ENCODE data around the gene ACE2. TPM values are rescaled to one million over a fixed set of nuclear protein-coding genes. Genes with fewer than 3 reads are reported as not detected.
"Not testable (repeated sequence)": the region's sequence is repeated elsewhere in the genome, so short reads cannot be mapped to it uniquely, and the experiment has no call there.

ACE2 gene
- total and polyA plus RNA-seq, 2 of the 8 experiments (the other 6 are each of a cell fraction or from before 2014, with no cell fraction given) = 0.06 TPM; not detected in 1

GRCh38 chrX:15647510-15647909 lies 46.8 kb upstream of the ACE2 start:
- H4K8ac ChIP-seq (ENCODE audit: extremely low read depth, insufficient read depth, low read length); DNase-seq (ENCODE audit: low read depth in 1 of 2, low spot score in 2 of 2); H2BK15ac ChIP-seq (ENCODE audit: low read length); H3K23me2 ChIP-seq (ENCODE audit: low read depth, low read length); H2BK12ac ChIP-seq (ENCODE audit: low read depth, low read length); H3K56ac ChIP-seq (replicated peaks; ENCODE audit: insufficient read length, low read depth, low read length); H3K27me3 ChIP-seq (replicated peaks in 1 of 4; ENCODE audit: control insufficient read depth in 3 of 4, extremely low read depth in 1 of 4, insufficient read depth in 3 of 4, low read length in 3 of 4); H3K36me3 ChIP-seq (ENCODE audit: control insufficient read depth in 2 of 4, insufficient read depth in 4 of 4, low read length in 3 of 4); H4K91ac ChIP-seq (replicated peaks; ENCODE audit: insufficient read length, low read length); H3K4me1 ChIP-seq (replicated peaks in 1 of 4; ENCODE audit: control insufficient read depth in 3 of 4, insufficient read depth in 4 of 4, low read length in 3 of 4); H3K23ac ChIP-seq (ENCODE audit: insufficient read length); H4K20me1 ChIP-seq (replicated peaks in 1 of 2; ENCODE audit: control insufficient read depth in 1 of 2, insufficient read depth in 2 of 2, low read length in 2 of 2); H3K79me2 ChIP-seq (ENCODE audit: control insufficient read depth in 1 of 2, insufficient read depth in 2 of 2, low read length in 2 of 2); H2BK5ac ChIP-seq (ENCODE audit: low read depth, low read length); H3K4me2 ChIP-seq (ENCODE audit: insufficient read depth in 1 of 2, low read depth in 2 of 2, low read length in 2 of 2); H3K14ac ChIP-seq (ENCODE audit: insufficient read length); POLR2A ChIA-PET (ENCODE audit: partially characterized antibody); H3K27ac ChIP-seq (ENCODE audit: low read depth, low read length); H3K9ac ChIP-seq (replicated peaks in 1 of 4; ENCODE audit: extremely low read depth in 1 of 4, low read depth in 3 of 4, low read length in 3 of 4); H2AK5ac ChIP-seq (ENCODE audit: low read depth, low read length); H3K4ac ChIP-seq (replicated peaks; ENCODE audit: insufficient read length, low read depth, low read length); H2BK120ac ChIP-seq (replicated peaks; ENCODE audit: low read depth, low read length); H3K79me1 ChIP-seq (ENCODE audit: low read depth, low read length); H3K18ac ChIP-seq (ENCODE audit: extremely low read depth, low read length); H2AFZ ChIP-seq (ENCODE audit: low read length); H3K4me3 ChIP-seq (ENCODE audit: extremely low read depth in 1 of 4, insufficient read depth in 2 of 4, low read depth in 3 of 4, low read length in 4 of 4); H3K9me3 ChIP-seq (ENCODE audit: insufficient read depth in 2 of 2, low read depth in 1 of 2, low read length in 1 of 2); H2BK20ac ChIP-seq (ENCODE audit: low read length); H4K5ac ChIP-seq (ENCODE audit: insufficient read length, low read depth, low read length): not testable (repeated sequence)
- no CpG with 5 or more reads among the region's 5 CpGs for WGBS, 2 experiments (ENCODE audit: extremely low coverage in 1 of 2, insufficient coverage in 1 of 2, insufficient read length in 1 of 2, insufficient replicate concordance in 2 of 2, low coverage in 1 of 2, low lambda C conversion rate in 2 of 2, missing lambda C conversion rate in 1 of 2)
- CTCF ChIA-PET (ENCODE audit: partially characterized antibody) = interaction anchor here (1.1 to 1.4 kb wide), 3 partner anchors 47 to 170 kb away, joined by 3 to 7 read pairs (median 4); partner anchors contain the start of gene ACE2
- peak; percentile 100 for FAIRE-seq
